GM18861 (cell line): ENCODE data around the gene PFDN2.
"Not testable (repeated sequence)": the region's sequence is repeated elsewhere in the genome, so short reads cannot be mapped to it uniquely, and the experiment has no call there.

Experiments used
- ATAC-seq: cut with Tn5 transposase; IDR thresholded peaks from one replicate; pipeline ENCODE4 v1.9.1; 2021; ENCODE audit not compliant: unreplicated experiment

PFDN2 gene

GRCh38 chr1:161082996-161083747 is 34.7 kb downstream of the PFDN2 start:
- no peak for ATAC-seq

GRCh38 chr1:161082483-161082882 is 35.4 kb downstream of the PFDN2 start:
- ATAC-seq = no peak

GRCh38 chr1:161081519-161081918 is 36.3 kb downstream of the PFDN2 start:
- no peak for ATAC-seq

- ATAC-seq = no peak
These were observed 37.1 kb downstream of the PFDN2 start for GRCh38 chr1:161080441-161081405.

GRCh38 chr1:161079436-161080110 is 38.3 kb downstream of the PFDN2 start:
- ATAC-seq = no peak

- ATAC-seq = no peak
These were observed 40.4 kb downstream of the PFDN2 start for GRCh38 chr1:161077426-161077825.

- ATAC-seq = no peak
These were observed 41.4 kb downstream of the PFDN2 start for GRCh38 chr1:161076410-161076809.

- ATAC-seq = no peak
These were observed 43.0 kb downstream of the PFDN2 start for GRCh38 chr1:161074676-161075368.

- ATAC-seq = no peak
These were observed 44.2 kb downstream of the PFDN2 start for GRCh38 chr1:161073474-161074121.

- ATAC-seq = no peak
These were observed 44.9 kb downstream of the PFDN2 start for GRCh38 chr1:161072751-161073449.

GRCh38 chr1:161071886-161072371 is 45.9 kb downstream of the PFDN2 start:
- no peak for ATAC-seq

- ATAC-seq = no peak
These were observed 47.1 kb downstream of the PFDN2 start for GRCh38 chr1:161070761-161071160.

- peak; percentile 81 for ATAC-seq
These were observed 48.0 kb downstream of the PFDN2 start, which contains the start of gene ARHGAP30 for GRCh38 chr1:161069731-161070270. Gene ARHGAP30, minus strand, starts transcription at chr1:161069891. Its CDS starts 267 bp downstream, at chr1:161069624.

- no peak for ATAC-seq
These were observed 48.6 kb downstream of the PFDN2 start for GRCh38 chr1:161069241-161069640.

GRCh38 chr1:161068306-161069234 is 49.3 kb downstream of the PFDN2 start:
- ATAC-seq = peak; percentile 36

- ATAC-seq = no peak
These were observed 51.1 kb downstream of the PFDN2 start for GRCh38 chr1:161066694-161067093.

GRCh38 chr1:161065681-161066080 is 52.2 kb downstream of the PFDN2 start:
- ATAC-seq = not testable (repeated sequence)

GRCh38 chr1:161063936-161064335 is 53.9 kb downstream of the PFDN2 start:
- ATAC-seq = not testable (repeated sequence)
